NCI-H2196 (cell line): ENCODE measurements around the gene C4A.
A peak's percentile ranks its signal among the peaks of the same experiment; 100 is the strongest.
"Not testable (repeated sequence)": the region's sequence is repeated elsewhere in the genome, so short reads cannot be mapped to it uniquely, and the experiment has no call there.

Experiments
- DNase-seq: peaks from one replicate; lab custom pipeline; 2025; ENCODE audit not compliant: unreplicated experiment; lab: John Stamatoyannopoulos, UW

C4A gene

DNA sequence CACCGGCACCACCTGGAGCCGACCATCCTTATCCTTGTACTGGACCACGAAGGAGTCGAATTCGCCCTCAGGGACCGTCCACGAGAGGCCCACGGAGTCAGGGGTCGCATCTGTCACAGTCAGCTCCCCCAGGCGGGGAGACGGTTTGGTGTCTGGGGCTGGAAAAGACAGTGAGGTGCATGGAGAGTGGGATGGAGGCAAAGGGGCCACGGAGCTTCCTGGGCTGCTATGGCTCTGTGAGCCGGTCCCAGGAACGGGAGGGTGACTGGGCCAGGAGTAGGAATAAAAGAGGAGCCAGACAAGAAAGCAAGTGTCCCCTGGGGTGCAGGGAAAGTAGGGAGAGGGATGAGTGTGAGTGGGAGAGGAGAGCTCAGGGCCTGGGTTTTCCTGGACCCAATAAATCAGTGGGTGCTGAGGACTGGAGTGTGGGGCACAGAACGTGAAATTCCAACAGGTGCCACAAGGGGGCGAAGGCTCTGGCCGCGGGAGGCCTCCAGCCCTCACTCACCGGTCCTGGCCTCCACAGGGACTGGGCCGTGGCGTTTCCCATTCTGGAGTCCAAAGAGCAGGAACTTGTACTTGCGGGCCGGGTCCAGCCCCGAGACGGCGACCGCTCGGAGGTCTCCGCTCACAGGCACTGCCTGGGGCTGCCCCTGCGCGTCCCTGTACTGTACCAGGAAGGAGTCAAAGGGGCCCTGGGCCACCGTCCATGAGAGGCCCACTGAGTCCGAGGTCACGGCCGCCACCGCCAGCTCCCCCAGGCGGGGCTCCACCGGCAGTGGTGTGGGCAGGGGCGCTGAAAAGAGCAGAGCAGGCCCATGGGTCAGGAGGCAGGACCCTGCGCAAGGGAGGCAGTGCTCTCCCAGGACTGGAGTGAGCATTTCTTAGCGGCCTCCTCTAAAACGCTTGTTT is 66.3 kb downstream of the C4A start:
- DNase-seq = peak; percentile 72

DNA sequence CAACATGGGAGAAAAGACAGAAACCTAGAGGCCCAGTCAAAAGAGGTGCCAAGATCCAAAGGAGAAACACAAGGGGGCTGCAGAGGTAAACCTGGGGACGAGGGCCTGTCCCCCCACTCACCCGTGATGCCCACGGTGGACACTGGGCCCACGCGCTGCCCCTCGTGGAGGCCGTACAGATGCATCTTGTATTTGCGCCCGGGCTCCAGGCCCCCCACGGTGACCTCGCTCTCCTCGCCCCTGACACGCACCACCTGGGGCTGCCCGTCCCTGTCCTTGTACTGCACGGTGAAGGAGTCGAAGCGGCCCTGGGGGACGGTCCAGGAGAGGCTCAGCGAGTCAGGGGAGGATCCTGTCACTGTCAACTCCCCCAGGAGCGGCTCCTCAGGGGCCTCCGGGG is 67.3 kb downstream of the C4A start:
- DNase-seq = not testable (repeated sequence)

DNA sequence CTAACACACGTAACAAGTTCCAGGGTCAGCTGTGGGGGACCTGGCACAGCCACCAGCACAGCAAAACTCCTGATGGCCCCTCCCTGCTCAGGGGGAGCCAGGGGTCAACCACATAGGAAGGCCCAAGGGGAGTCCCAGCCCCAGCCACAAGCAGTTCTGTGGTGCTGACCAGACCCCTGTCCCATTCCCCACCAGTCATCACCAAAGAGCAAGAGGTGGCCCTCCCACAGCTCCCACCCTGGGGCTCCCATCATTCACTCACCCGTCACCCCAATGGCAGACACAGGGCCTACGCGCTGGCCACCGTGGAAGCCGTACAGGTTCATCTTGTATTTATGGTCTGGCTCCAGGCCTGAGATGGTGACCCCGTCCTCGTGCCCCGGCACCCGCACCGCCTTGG is 67.9 kb downstream of the C4A start:
- not testable (repeated sequence) for DNase-seq

- DNase-seq = no peak
These were observed 68.7 kb downstream of the C4A start for GRCh38 chr6:32050562-32050961.
